Panc1 (cell line): ENCODE measurements around the gene LMOD1. TPM values are rescaled to one million over a fixed set of nuclear protein-coding genes. Genes with fewer than 3 reads are reported as not detected.

Experiments used
- ATAC-seq: fragments of 200-7000 bp; cut with Tn5 transposase; 2 replicates; pipeline ENCODE4 v1.9.1; 2020; ENCODE audit warnings: mild to moderate bottlenecking, moderate library complexity
- BruUV-seq: library from RNA; stranded (reverse); fragments of 400-500 nt; replicated peaks from 2 replicates; lab custom pipeline; 2021; lab: Mats Ljungman, UMichigan
- CTCF ChIA-PET: fragments of 300-600 bp; sonication (Branson Sonifier 250); formaldehyde crosslinking; loops from one replicate; lab custom pipeline; 2022; ENCODE audit warnings: antibody characterized with exemption; lab: Charles Lee
- POLR2A ChIA-PET: fragments of 300-600 bp; sonication (Branson Sonifier 250); formaldehyde crosslinking; loops from one replicate; lab custom pipeline; 2022; ENCODE audit warnings: antibody characterized with exemption; lab: Charles Lee
- DNase-seq: peaks from one replicate; pipeline ENCODE4 v3.0.0-alpha.2; 2010; ENCODE audit warnings: low read depth, low spot score
- H3K27ac ChIP-seq: 2 replicates; pipeline ENCODE4 v1.5.1; 2011; ENCODE audit warnings: mild to moderate bottlenecking, low read length, inconsistent platforms
- H3K27me3 ChIP-seq: fragments of 200-500 bp; sonication (Bioruptor generic); 2 replicates; pipeline ENCODE4 v1.6.0; 2014; ENCODE audit warnings: low read length, inconsistent platforms; ENCODE audit not compliant: control insufficient read depth, insufficient read depth
- H3K36me3 ChIP-seq: fragments of 200-500 bp; sonication (Bioruptor generic); 2 replicates; pipeline ENCODE4 v1.5.1; 2014; ENCODE audit warnings: inconsistent platforms, mild to moderate bottlenecking, low read length, moderate library complexity; ENCODE audit not compliant: control insufficient read depth, insufficient read depth
- H3K4me1 ChIP-seq: 2 replicates; pipeline ENCODE4 v1.5.1; 2011; ENCODE audit warnings: inconsistent platforms, mild to moderate bottlenecking, low read length, moderate library complexity; ENCODE audit not compliant: control insufficient read depth, insufficient read depth
- H3K4me3 ChIP-seq, 2 experiments: 2 replicates each; pipeline ENCODE4 v1.5.1; 2011 to 2012; ENCODE audit warnings: low read depth in 2 of 2, low read length in 2 of 2, mild to moderate bottlenecking in 2 of 2, inconsistent platforms in 1 of 2, moderate library complexity in 1 of 2
- H3K9me3 ChIP-seq: fragments of 200-500 bp; sonication (Bioruptor generic); 2 replicates; pipeline ENCODE4 v1.5.1; 2014; ENCODE audit warnings: low read depth, mild to moderate bottlenecking, inconsistent platforms, low read length, moderate library complexity; ENCODE audit not compliant: control insufficient read depth, insufficient read depth
- CTCF ChIP-seq: fragments of 450-650 bp; IDR thresholded peaks from 2 replicates; pipeline ENCODE4 v1.5.1; 2017; ENCODE audit warnings: mild to moderate bottlenecking
- POLR2AphosphoS5 ChIP-seq: IDR thresholded peaks from 2 replicates; pipeline ENCODE4 v1.6.1; 2012; ENCODE audit warnings: mild to moderate bottlenecking, low read depth, low read length, moderate library complexity
- SIN3A ChIP-seq: IDR thresholded peaks from 2 replicates; pipeline ENCODE4 v1.6.1; 2012; ENCODE audit warnings: low read depth, mild to moderate bottlenecking, low read length, moderate library complexity, borderline replicate concordance; ENCODE audit not compliant: insufficient read depth
- TCF7L2 ChIP-seq: IDR thresholded peaks from 2 replicates; pipeline ENCODE4 v1.6.1; 2011; ENCODE audit warnings: mild to moderate bottlenecking, low read depth, low read length, inconsistent platforms
- in situ Hi-C: cut with HindIII; loops from 2 replicates; pipeline ENCODE4 v1.10.0; 2016; ENCODE audit warnings: low sequenced_read_pairs, low pct_unique_long_range_greater_than_20kb
- intact Hi-C: fragments of 100-400 bp; cut with micrococcal nuclease; formaldehyde crosslinking; loops from one replicate; pipeline ENCODE4 v1.10.0; 2022; ENCODE audit not compliant: unreplicated experiment
- total RNA-seq: library from RNA; stranded (reverse); gene quantifications from one replicate; pipeline ENCODE4 v1.2.1, GENCODE V29; 2021; ENCODE audit not compliant: unreplicated experiment
- TF ChIP-seq, protein P1 (sequence below), 2 experiments: IDR thresholded peaks; 2 replicates each; pipeline ENCODE4 v1.6.1; 2011 to 2012; ENCODE audit warnings: low read depth in 2 of 2, control low read depth in 1 of 2, low read length in 1 of 2, mild to moderate bottlenecking in 1 of 2, moderate library complexity in 1 of 2; ENCODE audit not compliant: insufficient read depth in 1 of 2

Gene LMOD1
- total RNA-seq, 1 experiment from 2014 or later, result 0.13 TPM

DNA sequence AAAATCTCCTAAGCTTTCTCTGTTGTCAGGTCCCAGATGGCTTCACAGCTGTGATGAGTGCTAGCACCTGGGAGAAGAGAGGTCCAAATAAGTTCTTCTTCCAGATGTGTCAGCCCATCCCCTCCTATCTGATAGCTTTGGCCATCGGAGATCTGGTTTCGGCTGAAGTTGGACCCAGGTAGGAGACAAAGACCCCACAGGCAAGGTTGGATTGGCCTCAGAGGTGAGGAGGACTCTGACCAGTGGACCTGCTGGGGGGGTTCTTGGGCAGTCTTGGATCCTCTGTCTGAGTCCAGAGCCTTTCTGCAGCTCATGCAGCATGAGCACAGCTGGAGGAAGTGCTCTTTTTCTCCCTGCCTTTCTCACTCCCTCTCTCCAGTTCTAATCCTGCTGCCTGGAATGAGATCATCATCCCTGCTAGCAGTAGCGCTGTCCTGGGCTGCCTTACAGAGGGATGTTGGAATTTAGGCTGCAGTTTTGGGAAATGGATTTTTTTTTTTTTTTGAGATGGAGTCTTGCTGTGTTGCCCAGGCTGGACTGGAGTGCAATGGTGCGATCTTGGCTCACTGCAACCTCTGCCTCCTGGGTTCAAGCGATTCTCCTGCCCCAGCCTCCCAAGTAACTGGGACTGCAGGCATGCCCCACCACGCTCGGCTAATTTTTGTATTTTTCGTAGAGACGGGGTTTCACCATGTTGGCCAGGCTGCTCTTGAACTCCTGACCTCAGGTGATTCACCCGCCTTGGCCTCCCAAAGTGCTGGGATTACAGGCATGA lies 43.2 kb upstream of the LMOD1 start:
- BruUV-seq, result no TSS peak
- ATAC-seq (no peak), DNase-seq (no peak)
- no peak for TF ChIP-seq TCF7L2
- ChIA-PET CTCF (interaction anchor here (1.0 kb wide), 1 partner anchor 129 kb away, joined by 3 read pairs; no protein-coding TSS in a partner anchor), POLR2A (no interaction called here)
- in situ Hi-C loops, result no loop called here
- Histone ChIP-seq H3K4me1 (no peaks in the 10 kb centered on the region), H3K36me3 (no peaks in the 10 kb centered on the region; the same call in 1 of the 2 replicates), H3K27me3 (no peaks in the 10 kb centered on the region), H3K4me3 (no peak overlapping the region), H3K9me3 (no peaks in the 10 kb centered on the region), H3K27ac (no peak overlapping the region)
- intact Hi-C loops, result no loop called here

- Histone ChIP-seq H3K36me3 (no peaks in the 10 kb centered on the region; the same call in 1 of the 2 replicates), H3K9me3 (no peaks in the 10 kb centered on the region), H3K27me3 (no peaks in the 10 kb centered on the region), H3K4me3 (no peak overlapping the region), H3K27ac (no peak overlapping the region), H3K4me1 (peaks cover 2% of the 10 kb centered on the region; the same call in 1 of the 2 replicates)
- intact Hi-C loops (no loop called here), in situ Hi-C loops (no loop called here)
- no peak for ATAC-seq
- ChIA-PET POLR2A (no interaction called here), CTCF (no interaction called here)
- no TSS peak for BruUV-seq
- DNase-seq, result no peak
- TF ChIP-seq POLR2AphosphoS5, result no peak
- no peak for TF ChIP-seq TCF7L2
- TF ChIP-seq CTCF, result no peak
- no peak for TF ChIP-seq SIN3A
- TF ChIP-seq, protein P1, sequence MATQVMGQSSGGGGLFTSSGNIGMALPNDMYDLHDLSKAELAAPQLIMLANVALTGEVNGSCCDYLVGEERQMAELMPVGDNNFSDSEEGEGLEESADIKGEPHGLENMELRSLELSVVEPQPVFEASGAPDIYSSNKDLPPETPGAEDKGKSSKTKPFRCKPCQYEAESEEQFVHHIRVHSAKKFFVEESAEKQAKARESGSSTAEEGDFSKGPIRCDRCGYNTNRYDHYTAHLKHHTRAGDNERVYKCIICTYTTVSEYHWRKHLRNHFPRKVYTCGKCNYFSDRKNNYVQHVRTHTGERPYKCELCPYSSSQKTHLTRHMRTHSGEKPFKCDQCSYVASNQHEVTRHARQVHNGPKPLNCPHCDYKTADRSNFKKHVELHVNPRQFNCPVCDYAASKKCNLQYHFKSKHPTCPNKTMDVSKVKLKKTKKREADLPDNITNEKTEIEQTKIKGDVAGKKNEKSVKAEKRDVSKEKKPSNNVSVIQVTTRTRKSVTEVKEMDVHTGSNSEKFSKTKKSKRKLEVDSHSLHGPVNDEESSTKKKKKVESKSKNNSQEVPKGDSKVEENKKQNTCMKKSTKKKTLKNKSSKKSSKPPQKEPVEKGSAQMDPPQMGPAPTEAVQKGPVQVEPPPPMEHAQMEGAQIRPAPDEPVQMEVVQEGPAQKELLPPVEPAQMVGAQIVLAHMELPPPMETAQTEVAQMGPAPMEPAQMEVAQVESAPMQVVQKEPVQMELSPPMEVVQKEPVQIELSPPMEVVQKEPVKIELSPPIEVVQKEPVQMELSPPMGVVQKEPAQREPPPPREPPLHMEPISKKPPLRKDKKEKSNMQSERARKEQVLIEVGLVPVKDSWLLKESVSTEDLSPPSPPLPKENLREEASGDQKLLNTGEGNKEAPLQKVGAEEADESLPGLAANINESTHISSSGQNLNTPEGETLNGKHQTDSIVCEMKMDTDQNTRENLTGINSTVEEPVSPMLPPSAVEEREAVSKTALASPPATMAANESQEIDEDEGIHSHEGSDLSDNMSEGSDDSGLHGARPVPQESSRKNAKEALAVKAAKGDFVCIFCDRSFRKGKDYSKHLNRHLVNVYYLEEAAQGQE (IDR thresholded peaks at IDR 0.05; ENCODE audit: insufficient read depth in 1 of 2, low read depth in 2 of 2, low read length in 1 of 2), result no peak
Measured at GRCh38 chr1:201988601-201989000, 42.3 kb upstream of the LMOD1 start.

GRCh38 chr1:201985355-201985754 lies 39.0 kb upstream of the LMOD1 start:
- TF ChIP-seq CTCF, result no peak
- in situ Hi-C loops, result no loop called here
- no peak for DNase-seq

More at GRCh38 chr1:201985355-201985754, 39.0 kb upstream of the LMOD1 start:
- no peak for ATAC-seq
- H3K27me3 ChIP-seq, result no peaks in the 10 kb centered on the region
- ChIA-PET POLR2A (no interaction called here), CTCF (interaction anchor here (1.1 kb wide), 1 partner anchor 14 kb away, joined by 3 read pairs; no protein-coding TSS in a partner anchor)
- no TSS peak for BruUV-seq
- peaks cover 8% of the 10 kb centered on the region for H3K4me1 ChIP-seq
- no peaks in the 10 kb centered on the region for H3K9me3 ChIP-seq
- H3K4me3 ChIP-seq, result no peak overlapping the region
- no peaks in the 10 kb centered on the region for H3K36me3 ChIP-seq
- H3K27ac ChIP-seq, result no peak overlapping the region
- intact Hi-C loops, result no loop called here
